SJSA1 (cell line): ENCODE measurements around the gene ATP8B4. TPM values are rescaled to one million over a fixed set of nuclear protein-coding genes. Genes with fewer than 3 reads are reported as not detected.
"Not testable (repeated sequence)": the region's sequence is repeated elsewhere in the genome, so short reads cannot be mapped to it uniquely, and the experiment has no call there.

Source experiments
- DNase-seq, 2 experiments: peaks; one replicate each; pipeline ENCODE4 v3.0.0-alpha.2; 2015 to 2020; ENCODE audit warnings: low spot score in 2 of 2, low read depth in 1 of 2
- H3K27ac ChIP-seq: fragments of 250-450 bp; sonication (Bioruptor Pico); 2 replicates; pipeline ENCODE4 v1.5.1; 2020; ENCODE audit warnings: mild to moderate bottlenecking, moderate library complexity
- H3K27me3 ChIP-seq: fragments of 250-450 bp; sonication (Bioruptor Pico); replicated peaks from 2 replicates; pipeline ENCODE4 v1.5.1; 2020; ENCODE audit warnings: mild to moderate bottlenecking, moderate library complexity
- H3K36me3 ChIP-seq: fragments of 250-450 bp; sonication (Bioruptor Pico); 2 replicates; pipeline ENCODE4 v1.5.1; 2020; ENCODE audit warnings: mild to moderate bottlenecking
- H3K4me1 ChIP-seq: fragments of 250-450 bp; sonication (Bioruptor Pico); replicated peaks from 2 replicates; pipeline ENCODE4 v1.6.1; 2021; ENCODE audit warnings: mild to moderate bottlenecking
- H3K4me3 ChIP-seq: fragments of 250-450 bp; sonication (Bioruptor Pico); 2 replicates; pipeline ENCODE4 v1.5.1; 2020; ENCODE audit warnings: mild to moderate bottlenecking
- H3K9me3 ChIP-seq: fragments of 250-450 bp; sonication (Bioruptor Pico); replicated peaks from 2 replicates; pipeline ENCODE4 v1.5.1; 2020; ENCODE audit warnings: mild to moderate bottlenecking
- total RNA-seq: library from RNA; depleted of rRNA; stranded (reverse); fragments of >200 nt; shearing (Covaris generic); gene quantifications from 2 replicates; pipeline ENCODE4 v1.2.3, GENCODE V29; 2014

Gene ATP8B4
- total RNA-seq, 1 experiment from 2014 or later, result 0.16 TPM

- Histone ChIP-seq H3K4me3 (no peak overlapping the region), H3K27me3 (no peaks in the 10 kb centered on the region), H3K27ac (no peak overlapping the region), H3K4me1 (peaks cover 19% of the 10 kb centered on the region), H3K9me3 (no peaks in the 10 kb centered on the region; the same call in 1 of the 2 replicates), H3K36me3 (no peaks in the 10 kb centered on the region)
- no peak for DNase-seq
These were observed 133.6 kb downstream of the ATP8B4 start for GRCh38 chr15:49985463-49985862.

GRCh38 chr15:49984436-49984835, 134.6 kb downstream of the ATP8B4 start:
- no peak for DNase-seq

GRCh38 chr15:49982584-49982983, 136.4 kb downstream of the ATP8B4 start:
- DNase-seq, result no peak
- no peak overlapping the region for H3K27ac ChIP-seq
- H3K27me3 ChIP-seq, result no peaks in the 10 kb centered on the region
- H3K9me3 ChIP-seq, result no peaks in the 10 kb centered on the region; the same call in 1 of the 2 replicates
- H3K4me3 ChIP-seq, result no peak overlapping the region
- peaks cover 10% of the 10 kb centered on the region for H3K4me1 ChIP-seq
- no peaks in the 10 kb centered on the region for H3K36me3 ChIP-seq

More at GRCh38 chr15:49984436-49984835, 134.6 kb downstream of the ATP8B4 start:
- no peaks in the 10 kb centered on the region for H3K27me3 ChIP-seq
- no peak overlapping the region for H3K4me3 ChIP-seq
- peaks cover 15% of the 10 kb centered on the region for H3K4me1 ChIP-seq
- no peak overlapping the region for H3K27ac ChIP-seq
- H3K36me3 ChIP-seq, result no peaks in the 10 kb centered on the region
- H3K9me3 ChIP-seq, result no peaks in the 10 kb centered on the region; the same call in 1 of the 2 replicates

- Histone ChIP-seq H3K36me3 (no peaks in the 10 kb centered on the region), H3K4me3 (no peak overlapping the region), H3K4me1 (0 out of 2 replicates have a peak, but pooled peaks cover 2% of the 10 kb centered on the region), H3K27me3 (no peaks in the 10 kb centered on the region; the same call in 1 of the 2 replicates), H3K9me3 (no peaks in the 10 kb centered on the region), H3K27ac (no peak overlapping the region)
- no peak for DNase-seq
These were observed 139.2 kb downstream of the ATP8B4 start for GRCh38 chr15:49979705-49980382.

GRCh38 chr15:49978121-49978520, 140.9 kb downstream of the ATP8B4 start:
- DNase-seq, result no peak
- Histone ChIP-seq H3K4me1 (0 out of 2 replicates have a peak, but pooled peaks cover 2% of the 10 kb centered on the region), H3K36me3 (no peaks in the 10 kb centered on the region), H3K27ac (no peak overlapping the region), H3K9me3 (no peaks in the 10 kb centered on the region), H3K27me3 (no peaks in the 10 kb centered on the region; the same call in 1 of the 2 replicates), H3K4me3 (no peak overlapping the region)

GRCh38 chr15:49977306-49977705, 141.7 kb downstream of the ATP8B4 start:
- H3K4me1 ChIP-seq, result no peaks in the 10 kb centered on the region
- no peak for DNase-seq

GRCh38 chr15:49964551-49964950, 154.5 kb downstream of the ATP8B4 start:
- Histone ChIP-seq H3K27me3 (no peaks in the 10 kb centered on the region), H3K4me1 (no peaks in the 10 kb centered on the region), H3K27ac (no peak overlapping the region), H3K9me3 (no peaks in the 10 kb centered on the region), H3K4me3 (no peak overlapping the region), H3K36me3 (no peaks in the 10 kb centered on the region)
- no peak for DNase-seq

More at GRCh38 chr15:49977306-49977705, 141.7 kb downstream of the ATP8B4 start:
- Histone ChIP-seq H3K36me3 (no peaks in the 10 kb centered on the region), H3K4me3 (no peak overlapping the region), H3K27ac (no peak overlapping the region), H3K9me3 (no peaks in the 10 kb centered on the region), H3K27me3 (no peaks in the 10 kb centered on the region; the same call in 1 of the 2 replicates)

- Histone ChIP-seq H3K4me3 (no peak overlapping the region), H3K27ac (no peak overlapping the region), H3K36me3 (no peaks in the 10 kb centered on the region), H3K9me3 (no peaks in the 10 kb centered on the region), H3K27me3 (no peaks in the 10 kb centered on the region), H3K4me1 (no peaks in the 10 kb centered on the region)
- DNase-seq, result no peak
These were observed 155.0 kb downstream of the ATP8B4 start for GRCh38 chr15:49964061-49964460.

GRCh38 chr15:49963033-49963772, 155.8 kb downstream of the ATP8B4 start:
- not testable (repeated sequence) for H3K4me1 ChIP-seq, H3K36me3 ChIP-seq, H3K27me3 ChIP-seq, H3K4me3 ChIP-seq, H3K27ac ChIP-seq, DNase-seq, H3K9me3 ChIP-seq

GRCh38 chr15:49962044-49962602, 156.9 kb downstream of the ATP8B4 start:
- H3K27ac ChIP-seq, result no peak overlapping the region
- DNase-seq, result no peak
- no peak overlapping the region for H3K4me3 ChIP-seq

GRCh38 chr15:49953421-49953820, 165.6 kb downstream of the ATP8B4 start:
- H3K27me3 ChIP-seq, result no peaks in the 10 kb centered on the region
- no peak for DNase-seq
- no peaks in the 10 kb centered on the region for H3K4me1 ChIP-seq
- H3K27ac ChIP-seq, result no peak overlapping the region
- H3K36me3 ChIP-seq, result no peaks in the 10 kb centered on the region
- no peaks in the 10 kb centered on the region for H3K9me3 ChIP-seq
- H3K4me3 ChIP-seq, result no peak overlapping the region

More at GRCh38 chr15:49962044-49962602, 156.9 kb downstream of the ATP8B4 start:
- no peaks in the 10 kb centered on the region for H3K36me3 ChIP-seq
- no peaks in the 10 kb centered on the region for H3K9me3 ChIP-seq
- no peaks in the 10 kb centered on the region for H3K27me3 ChIP-seq
- H3K4me1 ChIP-seq, result no peaks in the 10 kb centered on the region

- no peak for DNase-seq
These were observed 172.4 kb downstream of the ATP8B4 start for GRCh38 chr15:49946681-49947080.

GRCh38 chr15:49934487-49934886, 184.5 kb downstream of the ATP8B4 start:
- no peaks in the 10 kb centered on the region for H3K4me1 ChIP-seq
- no peaks in the 10 kb centered on the region for H3K9me3 ChIP-seq
- no peak overlapping the region for H3K4me3 ChIP-seq
- H3K27me3 ChIP-seq, result no peaks in the 10 kb centered on the region
- no peak overlapping the region for H3K27ac ChIP-seq
- DNase-seq, result no peak
- no peaks in the 10 kb centered on the region for H3K36me3 ChIP-seq

More at GRCh38 chr15:49946681-49947080, 172.4 kb downstream of the ATP8B4 start:
- Histone ChIP-seq H3K9me3 (no peaks in the 10 kb centered on the region), H3K4me1 (no peaks in the 10 kb centered on the region), H3K36me3 (no peaks in the 10 kb centered on the region), H3K4me3 (no peak overlapping the region), H3K27ac (no peak overlapping the region), H3K27me3 (no peaks in the 10 kb centered on the region)
